ENCODE results near the gene NDEL1.

The NDEL1 gene

GRCh38 chr17:8439681-8440080 lies 4.0 kb downstream of the NDEL1 start:
- H3K4me3 ChIP-seq (ENCODE audit: low read depth, low read length): no peak overlapping the region
- no peak for DNase-seq (ENCODE audit: low read depth)
- TF ChIP-seq CTCF (IDR thresholded peaks at IDR 0.05; ENCODE audit: low read depth, low read length, missing control alignments): no peak

GRCh38 chr17:8441690-8442089 lies 6.0 kb downstream of the NDEL1 start:
- no peak for DNase-seq (ENCODE audit: low read depth)
- no peak overlapping the region for H3K4me3 ChIP-seq (ENCODE audit: low read depth, low read length)
- TF ChIP-seq CTCF (IDR thresholded peaks at IDR 0.05; ENCODE audit: low read depth, low read length, missing control alignments): no peak

DNA sequence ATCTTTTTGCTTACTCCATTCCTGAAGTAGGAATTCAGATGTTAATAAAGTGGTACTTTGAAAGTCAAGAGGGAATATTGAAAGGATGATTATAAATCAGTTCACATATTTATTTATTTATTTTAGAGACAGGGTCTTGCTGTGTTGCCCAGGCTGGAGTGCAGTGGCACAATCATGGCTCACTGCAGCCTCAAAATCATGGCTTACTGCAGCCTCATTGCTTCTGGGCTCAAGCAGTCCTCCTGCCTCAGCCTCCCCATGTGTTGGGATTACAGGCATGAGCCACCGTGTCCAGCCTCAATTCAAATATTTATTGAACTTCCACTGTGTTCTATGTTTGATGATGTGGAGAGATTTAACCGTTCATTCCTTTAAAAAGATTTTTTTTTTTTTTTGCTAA lies 6.6 kb downstream of the NDEL1 start:
- no peak overlapping the region for H3K4me3 ChIP-seq (ENCODE audit: low read depth, low read length)
- DNase-seq (ENCODE audit: low read depth): no peak
- TF ChIP-seq CTCF (IDR thresholded peaks at IDR 0.05; ENCODE audit: low read depth, low read length, missing control alignments): no peak

GRCh38 chr17:8443756-8444155 lies 8.1 kb downstream of the NDEL1 start:
- no peak for TF ChIP-seq CTCF (IDR thresholded peaks at IDR 0.05; ENCODE audit: low read depth, low read length, missing control alignments)
- no peak for DNase-seq (ENCODE audit: low read depth)
- no peak overlapping the region for H3K4me3 ChIP-seq (ENCODE audit: low read depth, low read length)

- no peak for TF ChIP-seq CTCF (IDR thresholded peaks at IDR 0.05; ENCODE audit: low read depth, low read length, missing control alignments)
- H3K4me3 ChIP-seq (ENCODE audit: low read depth, low read length): no peak overlapping the region
- DNase-seq (ENCODE audit: low read depth): no peak
Measured at GRCh38 chr17:8444494-8444893, 8.8 kb downstream of the NDEL1 start.

DNA sequence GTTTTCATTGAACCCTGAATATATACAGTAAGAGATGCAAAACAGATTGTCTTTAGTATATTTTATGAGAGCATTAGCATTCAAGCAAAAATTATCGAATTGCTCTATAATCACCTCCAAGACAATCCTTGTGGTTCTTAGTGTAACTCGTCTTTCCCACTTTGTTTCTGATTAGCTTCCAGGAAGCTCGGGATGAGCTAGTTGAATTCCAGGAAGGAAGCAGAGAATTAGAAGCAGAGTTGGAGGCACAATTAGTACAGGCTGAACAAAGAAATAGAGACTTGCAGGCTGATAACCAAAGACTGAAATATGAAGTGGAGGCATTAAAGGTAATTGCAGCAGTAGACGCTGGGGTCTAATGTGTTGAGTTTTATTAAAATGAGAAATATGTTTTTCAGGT lies 9.9 kb downstream of the NDEL1 start:
- no peak for DNase-seq (ENCODE audit: low read depth)
- no peak for TF ChIP-seq CTCF (IDR thresholded peaks at IDR 0.05; ENCODE audit: low read depth, low read length, missing control alignments)
- H3K4me3 ChIP-seq (ENCODE audit: low read depth, low read length): no peak overlapping the region

- no peak for TF ChIP-seq CTCF (IDR thresholded peaks at IDR 0.05; ENCODE audit: low read depth, low read length, missing control alignments)
- no peak for DNase-seq (ENCODE audit: low read depth)
- no peak overlapping the region for H3K4me3 ChIP-seq (ENCODE audit: low read depth, low read length)
Measured at GRCh38 chr17:8447799-8448198, 12.1 kb downstream of the NDEL1 start.
